Astrocyte of the spinal cord (primary cell): ENCODE data around the gene SRMS.

ENCODE experiments used
- DNase-seq: peaks from one replicate; pipeline ENCODE4 v3.0.0; 2011; ENCODE audit warnings: low read depth, low spot score
- H3K4me3 ChIP-seq: 2 replicates; pipeline ENCODE4 v1.5.1; 2011; ENCODE audit warnings: low read depth, mild to moderate bottlenecking, low read length, moderate library complexity
- in situ Hi-C: cut with HindIII; loops from 2 replicates; pipeline ENCODE4 v1.10.0; 2017; ENCODE audit warnings: low sequenced_read_pairs
- TF ChIP-seq, protein P1 (sequence below): IDR thresholded peaks from 2 replicates; pipeline ENCODE4 v1.5.1; 2012; ENCODE audit warnings: low read depth, mild to moderate bottlenecking, low read length, inconsistent platforms

SRMS gene

DNA sequence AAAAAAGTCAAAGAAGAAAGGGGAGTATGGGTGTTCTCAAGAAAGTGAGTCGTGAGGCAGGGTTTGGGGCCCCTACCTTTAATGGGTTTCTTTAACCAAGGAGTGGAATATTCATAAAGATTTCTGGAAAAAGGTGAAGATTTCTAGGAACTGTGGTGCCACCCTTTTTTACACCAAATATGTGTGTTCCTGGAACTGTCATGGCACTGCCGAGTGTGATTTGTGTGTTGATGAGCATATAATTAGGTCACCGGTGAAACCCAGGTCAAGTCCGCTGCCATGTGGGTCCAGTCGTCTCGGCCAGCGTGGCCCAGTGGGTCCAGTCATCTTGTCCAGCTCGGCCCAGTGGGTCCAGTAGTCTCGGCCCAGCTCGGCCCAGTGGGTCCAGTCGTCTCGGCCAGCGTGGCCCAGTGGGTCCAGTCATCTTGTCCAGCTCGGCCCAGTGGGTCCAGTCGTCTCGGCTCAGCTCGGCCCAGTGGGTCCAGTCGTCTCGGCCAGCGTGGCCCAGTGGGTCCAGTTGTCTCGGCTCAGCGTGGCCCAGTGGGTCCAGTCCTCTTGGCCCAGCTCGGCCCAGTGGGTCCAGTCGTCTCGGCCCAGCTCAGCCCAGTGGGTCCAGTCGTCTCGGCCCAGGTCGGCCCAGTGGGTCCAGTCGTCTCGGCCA is 40.3 kb downstream of the SRMS start:
- in situ Hi-C loops = no loop called here
- DNase-seq = no peak
- H3K4me3 ChIP-seq = no peak overlapping the region
- TF ChIP-seq, protein P1, sequence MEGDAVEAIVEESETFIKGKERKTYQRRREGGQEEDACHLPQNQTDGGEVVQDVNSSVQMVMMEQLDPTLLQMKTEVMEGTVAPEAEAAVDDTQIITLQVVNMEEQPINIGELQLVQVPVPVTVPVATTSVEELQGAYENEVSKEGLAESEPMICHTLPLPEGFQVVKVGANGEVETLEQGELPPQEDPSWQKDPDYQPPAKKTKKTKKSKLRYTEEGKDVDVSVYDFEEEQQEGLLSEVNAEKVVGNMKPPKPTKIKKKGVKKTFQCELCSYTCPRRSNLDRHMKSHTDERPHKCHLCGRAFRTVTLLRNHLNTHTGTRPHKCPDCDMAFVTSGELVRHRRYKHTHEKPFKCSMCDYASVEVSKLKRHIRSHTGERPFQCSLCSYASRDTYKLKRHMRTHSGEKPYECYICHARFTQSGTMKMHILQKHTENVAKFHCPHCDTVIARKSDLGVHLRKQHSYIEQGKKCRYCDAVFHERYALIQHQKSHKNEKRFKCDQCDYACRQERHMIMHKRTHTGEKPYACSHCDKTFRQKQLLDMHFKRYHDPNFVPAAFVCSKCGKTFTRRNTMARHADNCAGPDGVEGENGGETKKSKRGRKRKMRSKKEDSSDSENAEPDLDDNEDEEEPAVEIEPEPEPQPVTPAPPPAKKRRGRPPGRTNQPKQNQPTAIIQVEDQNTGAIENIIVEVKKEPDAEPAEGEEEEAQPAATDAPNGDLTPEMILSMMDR = no peak

DNA sequence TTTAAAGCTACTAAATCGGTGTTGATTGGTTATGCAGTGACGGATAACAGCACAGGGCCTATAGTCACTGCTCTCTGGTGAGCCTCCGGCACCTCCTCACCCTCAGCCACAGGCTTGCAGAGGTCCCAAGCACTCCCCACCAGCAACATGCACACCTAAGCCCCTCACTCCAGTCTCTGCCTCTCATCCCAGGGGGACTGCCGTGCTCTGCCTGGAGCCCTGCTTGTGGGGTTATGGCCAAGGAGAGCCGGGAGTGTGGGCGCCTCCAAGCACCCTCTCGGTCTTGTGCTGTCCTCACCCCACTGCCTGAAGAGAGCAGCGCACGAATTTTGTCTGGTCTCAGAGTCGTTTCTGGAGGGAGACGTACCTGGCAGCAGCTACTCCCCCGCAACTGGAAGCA is 41.8 kb downstream of the SRMS start:
- in situ Hi-C loops = no loop called here
- TF ChIP-seq, protein P1 = no peak
- DNase-seq = no peak
- H3K4me3 ChIP-seq = no peak overlapping the region

DNA sequence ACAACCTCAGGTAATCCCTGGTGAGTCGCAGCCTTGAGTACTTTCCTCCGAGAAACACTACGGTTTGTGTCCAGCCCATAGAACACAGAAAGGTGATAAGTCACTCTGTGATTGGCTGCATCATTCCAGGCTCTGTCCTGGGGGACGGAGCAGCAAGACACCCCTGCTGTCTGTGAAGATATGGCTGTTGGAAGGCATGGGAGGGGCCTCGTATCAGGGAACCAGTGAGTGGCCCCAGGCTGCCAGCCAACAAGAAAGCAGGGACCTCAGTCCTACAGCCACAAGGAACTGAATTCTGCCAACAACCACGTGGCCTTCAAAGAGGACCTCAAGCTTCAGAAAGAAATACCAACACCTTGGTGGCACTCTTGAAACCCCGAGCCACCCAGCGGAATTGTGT is 42.3 kb downstream of the SRMS start:
- no peak for DNase-seq
- in situ Hi-C loops = no loop called here
- H3K4me3 ChIP-seq = no peak overlapping the region
- TF ChIP-seq, protein P1 = no peak

GRCh38 chr20:63504642-63505041 is 42.9 kb downstream of the SRMS start:
- no peak overlapping the region for H3K4me3 ChIP-seq
- in situ Hi-C loops = no loop called here
- TF ChIP-seq, protein P1 = no peak
- DNase-seq = no peak

- H3K4me3 ChIP-seq = no peak overlapping the region
- DNase-seq = no peak
- in situ Hi-C loops = no loop called here
- TF ChIP-seq, protein P1 = no peak
Observed at GRCh38 chr20:63503524-63503923, 44.0 kb downstream of the SRMS start.

GRCh38 chr20:63502671-63503172 is 44.8 kb downstream of the SRMS start:
- H3K4me3 ChIP-seq = no peak overlapping the region
- in situ Hi-C loops = no loop called here
- TF ChIP-seq, protein P1 = no peak
- DNase-seq = no peak
